Neural cell (in vitro differentiated cells): ENCODE measurements around the gene C16orf90. TPM values are rescaled to one million over a fixed set of nuclear protein-coding genes. Genes with fewer than 3 reads are reported as not detected.

Experiments used
- H2AFZ ChIP-seq: fragments of 200-600, 300-800 bp; sonication (generic), shearing (Covaris generic); 2 replicates; pipeline ENCODE4 v1.6.0; 2014; ENCODE audit warnings: low read depth, mild to moderate bottlenecking, antibody characterized with exemption, low read length, moderate library complexity
- H3F3A ChIP-seq: fragments of 200-600 bp; shearing (Covaris generic); 2 replicates; pipeline ENCODE4 v1.6.1; 2016; ENCODE audit warnings: mild to moderate bottlenecking, moderate library complexity, mixed read lengths, antibody characterized with exemption, low read length; ENCODE audit not compliant: insufficient read depth, poor library complexity, severe bottlenecking
- H3K27ac ChIP-seq: fragments of 200-600, 300-800 bp; sonication (generic), shearing (Covaris generic); 2 replicates; pipeline ENCODE4 v1.5.1; 2014; ENCODE audit warnings: mild to moderate bottlenecking, low read length, moderate library complexity
- H3K27me3 ChIP-seq: fragments of 300-800, 200-600 bp; sonication (generic), shearing (Covaris generic); 2 replicates; pipeline ENCODE4 v1.6.0; 2014; ENCODE audit warnings: mild to moderate bottlenecking, low read depth, low read length, moderate library complexity; ENCODE audit not compliant: insufficient read depth
- H3K36me3 ChIP-seq: fragments of 300-800, 200-600 bp; sonication (generic), shearing (Covaris generic); 2 replicates; pipeline ENCODE4 v1.5.1; 2014; ENCODE audit warnings: mild to moderate bottlenecking, antibody characterized with exemption, low read length, moderate library complexity; ENCODE audit not compliant: insufficient read depth
- H3K4me2 ChIP-seq: fragments of 300-800, 200-600 bp; sonication (generic), shearing (Covaris generic); 2 replicates; pipeline ENCODE4 v1.6.0; 2014; ENCODE audit warnings: mild to moderate bottlenecking, low read length
- H3K4me3 ChIP-seq: fragments of 300-800, 200-600 bp; sonication (generic), shearing (Covaris generic); 2 replicates; pipeline ENCODE4 v1.5.1; 2014; ENCODE audit warnings: mild to moderate bottlenecking, low read length, moderate library complexity
- H3K79me2 ChIP-seq: fragments of 200-600 bp; shearing (Covaris generic); replicated peaks from 2 replicates; pipeline ENCODE4 v1.6.0; 2014; ENCODE audit warnings: mild to moderate bottlenecking, low read length, moderate library complexity; ENCODE audit not compliant: insufficient read depth
- H3K9ac ChIP-seq: fragments of 300-800, 200-600 bp; sonication (generic), shearing (Covaris generic); 2 replicates; pipeline ENCODE4 v1.6.1; 2016; ENCODE audit warnings: mild to moderate bottlenecking, low read length, mixed read lengths
- H3K9me2 ChIP-seq: fragments of 200-600 bp; shearing (Covaris generic); 2 replicates; pipeline ENCODE4 v1.6.1; 2016; ENCODE audit warnings: mild to moderate bottlenecking, low read length, mixed read lengths; ENCODE audit not compliant: insufficient read depth
- H3K9me3 ChIP-seq: fragments of 200-600, 300-800 bp; sonication (generic), shearing (Covaris generic); 2 replicates; pipeline ENCODE4 v1.6.1; 2016; ENCODE audit warnings: mild to moderate bottlenecking, mixed run types, low read length, moderate library complexity, mixed read lengths
- H4K20me1 ChIP-seq: fragments of 200-600 bp; shearing (Covaris generic); 2 replicates; pipeline ENCODE4 v1.6.1; 2016; ENCODE audit warnings: mild to moderate bottlenecking, mixed run types; ENCODE audit not compliant: insufficient read depth
- EP300 ChIP-seq: fragments of 450-650 bp; conservative IDR thresholded peaks from 2 replicates; pipeline ENCODE4 v1.6.1; 2014; ENCODE audit warnings: antibody characterized with exemption, mild to moderate bottlenecking, moderate library complexity; ENCODE audit not compliant: poor library complexity, severe bottlenecking
- EZH2 ChIP-seq: fragments of 200-600, 300-800 bp; shearing (Covaris generic), sonication (generic); IDR thresholded peaks from 2 replicates; pipeline ENCODE4 v1.6.1; 2014; ENCODE audit warnings: antibody characterized with exemption, low read length, borderline replicate concordance, mild to moderate bottlenecking; ENCODE audit not compliant: insufficient read depth, poor library complexity, severe bottlenecking
- MXI1 ChIP-seq: fragments of 450-650 bp; conservative IDR thresholded peaks from 2 replicates; pipeline ENCODE4 v1.6.1; 2014; ENCODE audit warnings: antibody characterized with exemption, mild to moderate bottlenecking; ENCODE audit not compliant: poor library complexity, severe bottlenecking
- POLR2AphosphoS5 ChIP-seq: IDR thresholded peaks from 2 replicates; pipeline ENCODE4 v1.6.1; 2012
- RAD21 ChIP-seq: fragments of 450-650 bp; conservative IDR thresholded peaks from 2 replicates; pipeline ENCODE4 v1.6.1; 2014; ENCODE audit warnings: antibody characterized with exemption, mild to moderate bottlenecking, moderate library complexity
- SMC3 ChIP-seq: fragments of 450-650 bp; conservative IDR thresholded peaks from 2 replicates; pipeline ENCODE4 v1.6.1; 2014; ENCODE audit warnings: antibody characterized with exemption, mild to moderate bottlenecking, moderate library complexity; ENCODE audit not compliant: poor library complexity
- TAF1 ChIP-seq: IDR thresholded peaks from 2 replicates; pipeline ENCODE4 v1.6.1; 2012; ENCODE audit warnings: low read depth
- polyA plus RNA-seq: library from polyadenylated mRNA; depleted of rRNA; stranded (reverse); fragments of >200 nt; gene quantifications from 2 replicates; pipeline ENCODE4 v1.2.3, GENCODE V29; 2014
- TF ChIP-seq, protein P1 (sequence below): IDR thresholded peaks from 2 replicates; pipeline ENCODE4 v1.6.1; 2012; ENCODE audit warnings: borderline replicate concordance
- TF ChIP-seq, protein P2 (sequence below): fragments of 450-650 bp; IDR thresholded peaks from 2 replicates; pipeline ENCODE4 v1.5.1; 2014; ENCODE audit warnings: antibody characterized with exemption, mild to moderate bottlenecking, moderate library complexity; ENCODE audit not compliant: poor library complexity, severe bottlenecking

C16orf90 gene
- polyA plus RNA-seq, 1 donor from 2014 or later, result not detected

DNA sequence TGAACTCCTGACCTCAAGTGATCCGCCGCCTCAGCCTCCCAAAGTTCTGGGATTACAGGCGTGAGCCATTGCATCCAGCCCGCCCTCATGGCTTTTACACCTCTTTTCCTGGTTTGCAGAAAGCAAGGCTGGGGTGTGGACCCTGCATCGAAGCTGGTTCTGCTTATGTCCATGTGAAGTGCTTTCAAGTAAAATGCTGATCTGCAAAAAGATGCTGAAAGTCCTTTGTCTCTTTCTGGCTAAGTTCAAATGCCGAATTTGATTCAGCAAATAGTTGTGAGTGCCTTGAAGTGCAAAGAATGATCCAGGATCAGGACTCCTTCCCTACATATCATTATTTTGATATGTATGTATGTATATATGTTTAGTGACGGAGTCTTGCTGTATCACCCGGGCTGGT lies 34.7 kb downstream of the C16orf90 start:
- no peak overlapping the region for H3K4me2 ChIP-seq
- no peaks in the 10 kb centered on the region for H3K9me2 ChIP-seq
- H3K79me2 ChIP-seq, result peaks cover 63% of the 10 kb centered on the region
- no peak overlapping the region for H3K4me3 ChIP-seq
- H3K9ac ChIP-seq, result no peak overlapping the region
- H2AFZ ChIP-seq, result no peak overlapping the region
- no peaks in the 10 kb centered on the region for H3F3A ChIP-seq
- H3K27ac ChIP-seq, result no peak overlapping the region
- no peaks in the 10 kb centered on the region for H3K27me3 ChIP-seq
- no peaks in the 10 kb centered on the region for H4K20me1 ChIP-seq
- TF ChIP-seq SMC3 (no peak), EP300 (no peak), TAF1 (no peak), MXI1 (no peak), POLR2AphosphoS5 (no peak), EZH2 (no peak), RAD21 (no peak)
- TF ChIP-seq, protein P1, sequence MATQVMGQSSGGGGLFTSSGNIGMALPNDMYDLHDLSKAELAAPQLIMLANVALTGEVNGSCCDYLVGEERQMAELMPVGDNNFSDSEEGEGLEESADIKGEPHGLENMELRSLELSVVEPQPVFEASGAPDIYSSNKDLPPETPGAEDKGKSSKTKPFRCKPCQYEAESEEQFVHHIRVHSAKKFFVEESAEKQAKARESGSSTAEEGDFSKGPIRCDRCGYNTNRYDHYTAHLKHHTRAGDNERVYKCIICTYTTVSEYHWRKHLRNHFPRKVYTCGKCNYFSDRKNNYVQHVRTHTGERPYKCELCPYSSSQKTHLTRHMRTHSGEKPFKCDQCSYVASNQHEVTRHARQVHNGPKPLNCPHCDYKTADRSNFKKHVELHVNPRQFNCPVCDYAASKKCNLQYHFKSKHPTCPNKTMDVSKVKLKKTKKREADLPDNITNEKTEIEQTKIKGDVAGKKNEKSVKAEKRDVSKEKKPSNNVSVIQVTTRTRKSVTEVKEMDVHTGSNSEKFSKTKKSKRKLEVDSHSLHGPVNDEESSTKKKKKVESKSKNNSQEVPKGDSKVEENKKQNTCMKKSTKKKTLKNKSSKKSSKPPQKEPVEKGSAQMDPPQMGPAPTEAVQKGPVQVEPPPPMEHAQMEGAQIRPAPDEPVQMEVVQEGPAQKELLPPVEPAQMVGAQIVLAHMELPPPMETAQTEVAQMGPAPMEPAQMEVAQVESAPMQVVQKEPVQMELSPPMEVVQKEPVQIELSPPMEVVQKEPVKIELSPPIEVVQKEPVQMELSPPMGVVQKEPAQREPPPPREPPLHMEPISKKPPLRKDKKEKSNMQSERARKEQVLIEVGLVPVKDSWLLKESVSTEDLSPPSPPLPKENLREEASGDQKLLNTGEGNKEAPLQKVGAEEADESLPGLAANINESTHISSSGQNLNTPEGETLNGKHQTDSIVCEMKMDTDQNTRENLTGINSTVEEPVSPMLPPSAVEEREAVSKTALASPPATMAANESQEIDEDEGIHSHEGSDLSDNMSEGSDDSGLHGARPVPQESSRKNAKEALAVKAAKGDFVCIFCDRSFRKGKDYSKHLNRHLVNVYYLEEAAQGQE, result no peak
- TF ChIP-seq, protein P2, sequence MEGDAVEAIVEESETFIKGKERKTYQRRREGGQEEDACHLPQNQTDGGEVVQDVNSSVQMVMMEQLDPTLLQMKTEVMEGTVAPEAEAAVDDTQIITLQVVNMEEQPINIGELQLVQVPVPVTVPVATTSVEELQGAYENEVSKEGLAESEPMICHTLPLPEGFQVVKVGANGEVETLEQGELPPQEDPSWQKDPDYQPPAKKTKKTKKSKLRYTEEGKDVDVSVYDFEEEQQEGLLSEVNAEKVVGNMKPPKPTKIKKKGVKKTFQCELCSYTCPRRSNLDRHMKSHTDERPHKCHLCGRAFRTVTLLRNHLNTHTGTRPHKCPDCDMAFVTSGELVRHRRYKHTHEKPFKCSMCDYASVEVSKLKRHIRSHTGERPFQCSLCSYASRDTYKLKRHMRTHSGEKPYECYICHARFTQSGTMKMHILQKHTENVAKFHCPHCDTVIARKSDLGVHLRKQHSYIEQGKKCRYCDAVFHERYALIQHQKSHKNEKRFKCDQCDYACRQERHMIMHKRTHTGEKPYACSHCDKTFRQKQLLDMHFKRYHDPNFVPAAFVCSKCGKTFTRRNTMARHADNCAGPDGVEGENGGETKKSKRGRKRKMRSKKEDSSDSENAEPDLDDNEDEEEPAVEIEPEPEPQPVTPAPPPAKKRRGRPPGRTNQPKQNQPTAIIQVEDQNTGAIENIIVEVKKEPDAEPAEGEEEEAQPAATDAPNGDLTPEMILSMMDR, result no peak
- no peaks in the 10 kb centered on the region for H3K9me3 ChIP-seq
- no peaks in the 10 kb centered on the region for H3K36me3 ChIP-seq

DNA sequence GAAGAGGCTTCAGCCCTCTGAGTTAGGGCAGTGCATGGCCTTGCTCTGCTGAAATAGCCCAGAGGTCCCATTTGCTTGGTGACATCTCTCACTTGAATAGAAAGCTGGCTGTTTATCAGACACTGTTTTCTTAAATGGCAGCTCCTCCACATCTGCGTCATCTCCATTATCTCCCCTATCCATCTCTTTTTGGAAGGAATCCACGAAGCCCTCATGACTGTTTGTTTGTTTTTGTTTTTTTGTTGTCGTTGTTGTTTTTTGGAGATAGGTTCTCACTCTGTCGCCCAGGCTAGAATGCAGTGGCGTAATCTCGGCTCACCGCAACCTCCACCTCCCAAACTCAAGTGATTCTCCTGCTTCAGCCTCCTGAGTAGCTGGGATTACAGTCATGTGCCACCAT lies 35.2 kb downstream of the C16orf90 start:
- no peak overlapping the region for H2AFZ ChIP-seq
- no peak overlapping the region for H3K27ac ChIP-seq
- no peaks in the 10 kb centered on the region for H3K9me2 ChIP-seq
- no peaks in the 10 kb centered on the region for H3K9me3 ChIP-seq
- H3K9ac ChIP-seq, result no peak overlapping the region
- TF ChIP-seq RAD21, result no peak
- TF ChIP-seq, protein P1, result no peak
- no peak for TF ChIP-seq EZH2
- no peak for TF ChIP-seq TAF1
- no peak for TF ChIP-seq SMC3
- TF ChIP-seq, protein P2, result no peak
- TF ChIP-seq MXI1, result no peak
- no peak for TF ChIP-seq EP300
- no peak for TF ChIP-seq POLR2AphosphoS5
- H3K4me2 ChIP-seq, result no peak overlapping the region
- peaks cover 59% of the 10 kb centered on the region for H3K79me2 ChIP-seq
- H3K36me3 ChIP-seq, result no peaks in the 10 kb centered on the region
- no peaks in the 10 kb centered on the region for H3F3A ChIP-seq
- H3K27me3 ChIP-seq, result no peaks in the 10 kb centered on the region
- peak overlapping the region; percentile 96 for H3K4me3 ChIP-seq
- H4K20me1 ChIP-seq, result no peaks in the 10 kb centered on the region
